Psoas muscle (tissue), 8 donors: ENCODE measurements around the gene KCNMB1. TPM values are rescaled to one million over a fixed set of nuclear protein-coding genes. Genes with fewer than 3 reads are reported as not detected.
"Not testable (repeated sequence)": the region's sequence is repeated elsewhere in the genome, so short reads cannot be mapped to it uniquely, and the experiment has no call there.

Experiments used
- ATAC-seq, 4 donors: fragments of 200-7000 bp; cut with Tn5 transposase; one replicate each; pipeline ENCODE4 v1.9.1; 2020; ENCODE audit warnings: moderate library complexity in 3 of 4, mild to moderate bottlenecking in 2 of 4
- DNase-seq, 2 donors: peaks; one replicate each; pipeline ENCODE4 v3.0.0-alpha.2; 2020
- H3K27ac ChIP-seq: fragments of 200-600 bp; one replicate; pipeline ENCODE4 v1.8.0; 2022
- H3K27me3 ChIP-seq, 3 donors: fragments of 200-600 bp in 1 of 3; one replicate each; pipeline versions ENCODE4 v1.6.1 to v1.8.0; 2013 to 2022; ENCODE audit warnings: low read length in 2 of 3, mild to moderate bottlenecking in 2 of 3, moderate library complexity in 1 of 3; ENCODE audit not compliant: insufficient read depth in 3 of 3
- H3K36me3 ChIP-seq, 2 donors: fragments of 200-600 bp in 1 of 2; one replicate each; pipeline versions ENCODE4 v1.6.1 to v1.8.0; 2013 to 2022; ENCODE audit warnings: low read depth in 1 of 2, mild to moderate bottlenecking in 1 of 2, moderate library complexity in 1 of 2; ENCODE audit not compliant: insufficient read depth in 1 of 2
- H3K4me1 ChIP-seq: fragments of 200-600 bp; one replicate; pipeline ENCODE4 v1.8.0; 2022
- H3K4me3 ChIP-seq: fragments of 200-600 bp; one replicate; pipeline ENCODE4 v1.8.0; 2022; ENCODE audit warnings: mild to moderate bottlenecking
- H3K9me3 ChIP-seq: fragments of 200-600 bp; one replicate; pipeline ENCODE4 v1.8.0; 2022
- CTCF ChIP-seq: fragments of 200-600 bp; IDR thresholded peaks from one replicate; pipeline ENCODE4 v1.8.0; 2022; ENCODE audit warnings: antibody characterized with exemption
- WGBS, 3 donors: extraction: QIAGEN DNeasy Blood & Tissue Kit; methylation state at CpG; one replicate each; pipeline versions ENCODE4 v1.1.6 to v1.1.7; 2013; 5-methylcytosine and 5-hydroxymethylcytosine counted together
- intact Hi-C, 2 donors: fragments of 100-400 bp; cut with DNase I; formaldehyde crosslinking; loops; one replicate each; pipeline versions ENCODE4 v1.11.0 to v1.14.2; 2022
- polyA plus RNA-seq, 3 donors: library from polyadenylated mRNA; stranded (reverse); fragments of 200-250 nt; gene quantifications; one replicate each; pipeline ENCODE4 v1.2.3, GENCODE V29; 2013
- total RNA-seq, 4 donors: library from RNA; stranded (reverse); fragmentation: NEBNext Ultra II Directional in 2 of 4; extraction: Animal tissue kit (Norgen Biotek cat#: 25700) in 2 of 4; gene quantifications; one replicate each; pipeline versions ENCODE4 v1.2.1 to v1.2.4, GENCODE V29; 2021 to 2023
- donor health status: healthy with polysubstance abuse.
- donor health status: DM: no; HTN: no; CAD: no; lungs with moderate emphysema.
- donor health status: Bipolar disorder and iron deficiency.
- donor health status: healthy.
- donor health status: DM: yes; HTN: yes; CAD: no.
- donor health status: DM: no; HTN: no; CAD: no.
- donor health status: DM: no; HTN: no; CAD: no.
- donor health status: DM: yes; HTN: yes; CAD: no.

The KCNMB1 gene
- total and polyA plus RNA-seq, 7 donors, result 0.12 to 0.42 (median 0.25) TPM

DNA sequence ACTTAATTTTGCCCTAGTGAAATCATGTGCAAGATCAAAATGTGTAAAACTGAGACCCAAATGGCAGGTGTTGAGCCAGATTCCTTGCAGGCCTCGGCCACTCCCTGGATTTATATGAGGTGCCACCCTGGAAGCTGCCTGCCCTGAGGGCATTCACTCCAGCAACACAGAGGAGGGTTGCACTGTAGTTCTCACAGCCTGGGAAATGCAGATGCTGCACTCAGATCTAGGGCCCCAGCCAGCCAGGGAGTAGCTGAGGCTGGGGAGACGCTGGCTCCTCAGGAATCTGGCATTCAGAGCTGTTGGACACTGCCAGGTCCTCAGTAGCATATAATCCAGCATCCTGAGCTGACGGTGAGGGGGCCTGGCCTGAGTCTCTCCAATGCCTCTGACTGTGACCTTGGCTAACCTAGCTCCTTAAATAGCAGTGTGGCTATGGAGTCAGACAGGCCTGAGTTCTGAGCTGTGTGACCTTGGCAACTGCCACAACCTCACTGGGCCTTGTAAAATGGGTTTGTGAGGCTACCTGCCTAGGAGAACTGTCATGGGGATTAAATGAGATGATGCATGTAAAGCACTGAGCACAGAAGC, 8.7 kb downstream of the KCNMB1 start:
- DNase-seq (no peak), ATAC-seq (no peak)
- Histone ChIP-seq H3K4me3 (no peak overlapping the region), H3K4me1 (no peaks in the 10 kb centered on the region), H3K27me3 (no peaks in the 10 kb centered on the region), H3K36me3 (no peaks in the 10 kb centered on the region), H3K27ac (no peak overlapping the region), H3K9me3 (no peaks in the 10 kb centered on the region)
- intact Hi-C loops, result no loop called here
- 43 to 71% (median 56%) methylated on average over 3 of the region's 3 CpGs for WGBS, 3 donors
- TF ChIP-seq CTCF, result no peak

DNA sequence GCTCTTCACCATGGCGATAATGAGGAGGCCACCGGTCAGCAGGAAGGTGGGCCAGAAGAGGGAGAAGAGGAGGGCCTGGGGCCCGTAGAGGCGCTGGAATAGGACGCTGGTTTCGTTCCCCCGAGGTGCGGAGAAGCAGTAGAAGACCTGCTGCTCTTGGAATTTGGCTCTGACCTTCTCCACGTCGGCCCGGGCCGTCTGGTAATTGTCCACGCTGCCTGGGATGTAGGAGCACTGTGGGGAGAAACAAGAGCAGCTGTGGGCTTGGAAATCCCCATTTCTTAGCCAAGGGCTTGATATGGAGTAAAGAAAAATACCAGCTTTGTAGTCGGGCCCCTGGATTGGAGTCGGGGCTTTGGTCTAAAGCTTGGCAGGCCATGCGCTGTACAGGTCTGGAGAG, 10.4 kb downstream of the KCNMB1 start:
- H3K36me3 ChIP-seq, result no peaks in the 10 kb centered on the region
- no peaks in the 10 kb centered on the region for H3K27me3 ChIP-seq
- ATAC-seq (no peak), DNase-seq (no peak)
- H3K9me3 ChIP-seq, result no peaks in the 10 kb centered on the region
- no peak for TF ChIP-seq CTCF
- H3K4me3 ChIP-seq, result no peak overlapping the region
- 46 to 63% (median 51%) methylated on average over 15 to 16 of the region's 16 CpGs for WGBS, 3 donors
- no peak overlapping the region for H3K27ac ChIP-seq
- intact Hi-C loops, result no loop called here
- H3K4me1 ChIP-seq, result no peaks in the 10 kb centered on the region

GRCh38 chr5:170377027-170377426, 12.1 kb downstream of the KCNMB1 start:
- Histone ChIP-seq H3K36me3 (no peaks in the 10 kb centered on the region), H3K4me3 (no peak overlapping the region), H3K9me3 (no peaks in the 10 kb centered on the region), H3K4me1 (no peaks in the 10 kb centered on the region), H3K27me3 (no peaks in the 10 kb centered on the region), H3K27ac (no peak overlapping the region)
- DNase-seq, result no peak
- intact Hi-C loops, result no loop called here
- no peak for ATAC-seq
- no peak for TF ChIP-seq CTCF
- WGBS, 3 donors, result 93 to 96% (median 94%) methylated on average over 11 of the region's 11 CpGs

- DNase-seq, H3K9me3 ChIP-seq, intact Hi-C loops, H3K4me3 ChIP-seq, H3K27me3 ChIP-seq, H3K4me1 ChIP-seq, H3K36me3 ChIP-seq, H3K27ac ChIP-seq, ATAC-seq: not testable (repeated sequence)
- 79 to 96% (median 95%) methylated on average over 3 of the region's 3 CpGs for WGBS, 3 donors
Measured at GRCh38 chr5:170376526-170376925, 12.6 kb downstream of the KCNMB1 start.

- Histone ChIP-seq H3K27me3 (no peaks in the 10 kb centered on the region), H3K27ac (no peak overlapping the region), H3K4me1 (no peaks in the 10 kb centered on the region), H3K36me3 (no peaks in the 10 kb centered on the region), H3K9me3 (no peaks in the 10 kb centered on the region), H3K4me3 (no peak overlapping the region)
- DNase-seq (no peak), ATAC-seq (no peak)
- WGBS, 3 donors, result 58 to 67% (median 60%) methylated on average over 1 of the region's 1 CpG
- intact Hi-C loops, result no loop called here
- TF ChIP-seq CTCF, result no peak
Measured at GRCh38 chr5:170375283-170375682, 13.9 kb downstream of the KCNMB1 start.
